Transverse colon (tissue), 4 donors: Measurements from ENCODE around the gene BTD.

Experiments
- CTCF ChIP-seq, 5 experiments: fragments of 200-600 bp in 3 of 5; fragments of 450-650 bp in 2 of 5; sonication (generic) in 3 of 5; IDR thresholded peaks; 1 replicate in 2 of 5; 2 replicates in 3 of 5; pipeline ENCODE4 v1.5.1; 2016 to 2017; ENCODE audit warnings: antibody characterized with exemption in 5 of 5, inconsistent platforms in 3 of 5, mild to moderate bottlenecking in 2 of 5, moderate library complexity in 1 of 5
- EP300 ChIP-seq: sonication (generic); formaldehyde crosslinking; IDR thresholded peaks from one replicate; pipeline ENCODE4 v1.6.1; 2017; ENCODE audit warnings: antibody characterized with exemption, low read depth
- POLR2A ChIP-seq: fragments of 450-650 bp; IDR thresholded peaks from one replicate; pipeline ENCODE4 v1.6.1; 2016; ENCODE audit warnings: antibody characterized with exemption, mild to moderate bottlenecking, moderate library complexity
- POLR2AphosphoS5 ChIP-seq, 3 donors: sonication (generic); formaldehyde crosslinking; IDR thresholded peaks; one replicate each; pipeline ENCODE4 v1.6.1; 2016; ENCODE audit warnings: antibody characterized with exemption in 3 of 3

- TF ChIP-seq EP300 (no peak), POLR2AphosphoS5 (IDR thresholded peaks at IDR 0.05) (no peak), CTCF (IDR thresholded peaks at IDR 0.05) (no peak), POLR2A (no peak)
Observed at GRCh38 chr3:15575446-15575845, 26.1 kb upstream of the BTD start.
